Measurements from ENCODE around the gene CAB39. TPM values are rescaled to one million over a fixed set of nuclear protein-coding genes. Genes with fewer than 3 reads are reported as not detected.

Gene CAB39
- polyA plus RNA-seq, 6 donors from 2014 or later: 28.6 to 53.0 (median 43.6) TPM

- H3K36me3 Mint-ChIP-seq: peaks cover 5 to 27% of the 10 kb centered on the region in 2 donors
- peak overlapping the region in 1 of 6 donors; percentile 2 for H3K27ac Mint-ChIP-seq
Measured at GRCh38 chr2:230773039-230773773, 60.6 kb downstream of the CAB39 start.

GRCh38 chr2:230774348-230774951 is 61.8 kb downstream of the CAB39 start:
- Mint-ChIP-seq H3K27me3 (no peaks in the 10 kb centered on the region), H3K27ac (peak overlapping the region in 2 of 6 donors; percentile 26 to 57), H3K4me1 (peaks cover 4 to 33% (median 21%) of the 10 kb centered on the region in 3 donors), H3K4me3 (no peak overlapping the region), H3K9me3 (no peaks in the 10 kb centered on the region), H3K36me3 (peaks cover 0 to 28% of the 10 kb centered on the region in 2 donors)
- ATAC-seq (ENCODE audit: low read depth in 2 of 2) (no peak), DNase-seq (no peak)

More at GRCh38 chr2:230773039-230773773, 60.6 kb downstream of the CAB39 start:
- H3K4me1 Mint-ChIP-seq: peaks cover 6 to 30% (median 19%) of the 10 kb centered on the region in 3 donors
- no peak overlapping the region for H3K4me3 Mint-ChIP-seq
- H3K9me3 Mint-ChIP-seq: no peaks in the 10 kb centered on the region
- H3K27me3 Mint-ChIP-seq: no peaks in the 10 kb centered on the region
- ATAC-seq (ENCODE audit: low read depth in 2 of 2): no peak
- no peak for DNase-seq

- peaks cover 0 to 28% of the 10 kb centered on the region in 2 donors for H3K36me3 Mint-ChIP-seq
- no peaks in the 10 kb centered on the region for H3K9me3 Mint-ChIP-seq
- no peak for ATAC-seq (ENCODE audit: low read depth in 2 of 2)
- no peaks in the 10 kb centered on the region for H3K27me3 Mint-ChIP-seq
- peaks cover 11 to 39% (median 24%) of the 10 kb centered on the region in 3 donors for H3K4me1 Mint-ChIP-seq
- DNase-seq: no peak
- no peak overlapping the region for H3K4me3 Mint-ChIP-seq
- peak overlapping the region in 2 of 6 donors; percentile 12 to 73 for H3K27ac Mint-ChIP-seq
Measured at GRCh38 chr2:230775737-230776136, 63.1 kb downstream of the CAB39 start.

- Mint-ChIP-seq H3K27ac (peak overlapping the region in 2 of 6 donors; percentile 11 to 50), H3K4me3 (no peak overlapping the region), H3K9me3 (no peaks in the 10 kb centered on the region), H3K36me3 (peaks cover 0 to 31% of the 10 kb centered on the region in 2 donors), H3K4me1 (peaks cover 21 to 39% (median 29%) of the 10 kb centered on the region in 3 donors), H3K27me3 (no peaks in the 10 kb centered on the region)
- DNase-seq (no peak), ATAC-seq (ENCODE audit: low read depth in 2 of 2) (no peak)
Measured at GRCh38 chr2:230777721-230778120, 65.1 kb downstream of the CAB39 start.

DNA sequence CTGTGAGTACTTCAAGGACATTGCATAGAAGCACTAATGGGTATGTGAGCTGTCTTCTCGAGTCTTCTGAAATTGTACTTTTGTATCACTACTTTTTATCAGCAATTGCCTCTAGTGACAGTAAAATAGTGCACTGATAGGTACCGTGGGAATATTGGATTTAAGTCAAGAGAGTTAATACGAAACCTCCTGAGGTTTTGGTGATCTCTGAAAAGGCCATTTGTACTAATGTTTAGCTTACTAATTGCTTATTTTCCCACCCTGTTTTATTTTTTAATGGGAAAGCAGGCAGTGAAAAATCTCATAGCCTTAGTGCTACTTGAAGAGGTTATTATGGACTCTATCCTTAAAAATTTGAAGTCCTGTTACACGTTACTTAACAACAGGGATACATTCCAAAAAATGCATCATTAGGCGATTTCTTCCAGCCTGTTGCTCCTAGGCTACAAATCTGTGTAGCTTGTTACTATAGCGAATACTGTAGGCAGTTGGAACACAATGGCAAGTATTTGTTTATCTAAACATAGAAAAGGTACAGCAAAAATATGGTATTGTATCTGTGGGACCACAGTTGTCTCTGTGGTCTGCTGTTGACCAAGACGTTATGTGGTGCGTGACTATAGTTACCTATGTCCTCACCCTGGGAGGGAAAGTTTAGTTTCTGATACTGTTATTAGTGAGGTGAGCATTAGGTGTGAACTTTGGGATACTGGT is 65.9 kb downstream of the CAB39 start:
- Mint-ChIP-seq H3K4me3 (no peak overlapping the region), H3K27me3 (no peaks in the 10 kb centered on the region), H3K4me1 (peaks cover 20 to 32% (median 27%) of the 10 kb centered on the region in 3 donors), H3K27ac (peak overlapping the region in 1 of 6 donors; percentile 23), H3K9me3 (no peaks in the 10 kb centered on the region), H3K36me3 (peaks cover 0 to 28% of the 10 kb centered on the region in 2 donors)
- DNase-seq (no peak), ATAC-seq (ENCODE audit: low read depth in 2 of 2) (no peak)

DNA sequence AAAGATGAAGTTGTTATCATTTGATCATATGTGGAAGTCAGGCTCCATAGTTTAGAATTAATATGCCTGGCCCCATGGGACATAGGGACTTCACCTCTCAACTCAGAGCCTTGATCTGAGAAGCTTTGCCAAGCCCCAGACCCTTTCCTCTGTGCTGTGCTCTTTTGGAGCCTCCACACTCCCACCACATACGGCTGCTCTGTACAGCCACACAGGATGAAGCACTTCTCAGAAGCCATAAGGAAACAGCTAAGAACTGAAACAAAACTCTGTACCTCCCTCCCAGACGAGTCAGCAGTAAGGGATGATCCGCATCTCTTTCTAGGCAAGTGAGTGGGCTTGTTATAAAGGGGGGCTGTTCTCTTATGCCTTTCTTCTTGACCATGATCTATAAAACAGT is 66.5 kb downstream of the CAB39 start:
- Mint-ChIP-seq H3K9me3 (peaks cover 0 to 4% (median under 1%) of the 10 kb centered on the region in 7 donors), H3K4me3 (no peak overlapping the region), H3K27me3 (no peaks in the 10 kb centered on the region), H3K4me1 (peaks cover 23 to 33% (median 29%) of the 10 kb centered on the region in 3 donors), H3K36me3 (peaks cover 6 to 30% of the 10 kb centered on the region in 2 donors), H3K27ac (peak overlapping the region in 2 of 6 donors; percentile 9 to 54)
- ATAC-seq (ENCODE audit: low read depth in 2 of 2) (no peak), DNase-seq (no peak)

DNA sequence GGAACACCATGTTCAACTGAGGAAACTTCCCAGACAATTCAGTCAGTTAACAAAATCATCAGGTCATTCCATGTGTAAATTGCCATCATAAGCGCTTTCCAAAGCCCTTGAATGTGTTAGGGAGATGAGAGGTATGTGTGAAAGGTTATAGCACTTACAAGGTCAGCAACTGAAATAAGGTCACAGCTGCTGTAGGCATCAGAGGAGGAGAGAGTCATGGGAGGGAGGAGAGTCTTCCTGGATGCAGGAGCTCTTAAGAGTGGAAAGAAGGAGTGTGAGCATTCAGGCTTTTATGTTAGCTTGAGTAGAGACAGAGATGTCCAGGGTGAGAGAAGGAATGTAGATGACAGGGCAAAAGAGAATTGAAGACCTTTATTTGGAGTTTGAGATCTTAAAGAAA is 67.0 kb downstream of the CAB39 start:
- Mint-ChIP-seq H3K36me3 (peaks cover 11 to 35% of the 10 kb centered on the region in 2 donors), H3K4me1 (peaks cover 28 to 38% (median 31%) of the 10 kb centered on the region in 3 donors), H3K27ac (peak overlapping the region in 4 of 6 donors; percentile 3 to 60 (median 32))

DNA sequence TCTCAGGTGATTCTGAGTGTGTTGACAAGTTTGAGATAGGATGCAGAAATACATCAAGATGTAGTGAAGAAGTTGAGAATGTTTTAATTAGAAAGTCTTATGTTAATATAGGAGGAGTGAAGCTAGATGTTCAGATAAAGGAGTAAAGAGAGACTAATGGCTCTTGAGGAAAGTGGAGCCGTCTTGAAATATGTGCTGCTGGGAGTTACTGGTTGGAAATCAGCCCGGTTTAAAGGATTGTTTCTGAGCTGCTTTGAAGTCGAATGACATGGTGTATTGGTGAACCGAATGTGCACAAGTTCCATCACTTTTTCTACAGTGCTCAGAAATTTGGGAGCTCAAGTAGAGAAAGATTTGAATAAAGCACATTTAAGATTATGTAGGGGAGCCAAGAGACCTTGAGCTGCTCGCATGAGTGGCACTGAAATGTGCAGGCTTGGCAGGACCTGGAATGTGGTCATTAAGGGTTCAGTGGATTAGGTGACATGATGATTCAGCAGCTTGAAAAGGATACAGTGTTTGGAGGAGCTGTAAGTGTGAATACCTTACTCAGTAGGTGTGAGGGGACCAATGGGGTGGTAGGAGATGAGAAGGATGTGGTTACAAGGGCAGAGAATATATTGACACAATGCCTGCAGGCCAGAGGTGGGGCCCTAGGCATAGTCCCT is 68.6 kb downstream of the CAB39 start:
- Mint-ChIP-seq H3K4me3 (no peak overlapping the region), H3K4me1 (peaks cover 33 to 47% (median 38%) of the 10 kb centered on the region in 3 donors), H3K36me3 (peaks cover 21 to 35% of the 10 kb centered on the region in 2 donors), H3K9me3 (peaks cover 0 to 14% (median 3%) of the 10 kb centered on the region in 7 donors), H3K27ac (peak overlapping the region in 4 of 6 donors; percentile 45 to 86 (median 70)), H3K27me3 (no peaks in the 10 kb centered on the region)
- DNase-seq (no peak), ATAC-seq (ENCODE audit: low read depth in 2 of 2) (no peak)

More for the DNA sequence above, 67.0 kb downstream of the CAB39 start:
- ATAC-seq (ENCODE audit: low read depth in 2 of 2): no peak
- no peak for DNase-seq
- no peak overlapping the region for H3K4me3 Mint-ChIP-seq
- no peaks in the 10 kb centered on the region for H3K27me3 Mint-ChIP-seq
- peaks cover 0 to 8% (median 3%) of the 10 kb centered on the region in 7 donors for H3K9me3 Mint-ChIP-seq

DNA sequence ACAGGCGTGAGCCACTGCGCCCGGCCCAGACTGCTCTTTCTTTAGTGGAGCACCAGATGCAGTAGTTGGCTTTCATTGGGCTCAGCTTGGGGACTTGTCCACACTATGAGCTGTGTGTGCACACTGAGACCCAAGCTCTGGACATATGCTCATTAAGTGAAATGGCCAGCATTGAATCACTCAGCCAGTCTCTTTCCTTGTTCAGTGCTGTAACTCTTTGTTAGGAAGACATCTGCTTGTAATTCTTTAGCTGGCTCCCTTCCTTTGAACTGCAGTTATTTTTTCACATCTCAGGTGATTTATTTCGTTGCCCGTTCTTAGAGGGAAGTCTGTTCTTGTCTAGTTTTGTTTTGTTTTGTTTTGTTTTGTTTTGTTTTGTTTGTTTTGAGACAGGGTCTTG is 70.5 kb downstream of the CAB39 start:
- H3K36me3 Mint-ChIP-seq: peaks cover 37 to 44% of the 10 kb centered on the region in 2 donors
- H3K4me1 Mint-ChIP-seq: peaks cover 31 to 48% (median 37%) of the 10 kb centered on the region in 3 donors
- ATAC-seq (ENCODE audit: low read depth in 2 of 2): no peak
- H3K27me3 Mint-ChIP-seq: no peaks in the 10 kb centered on the region
- no peak overlapping the region for H3K27ac Mint-ChIP-seq
- DNase-seq: no peak
- no peak overlapping the region for H3K4me3 Mint-ChIP-seq
- peaks cover 4 to 23% (median 14%) of the 10 kb centered on the region in 7 donors for H3K9me3 Mint-ChIP-seq

GRCh38 chr2:230784795-230785194 is 72.2 kb downstream of the CAB39 start:
- Mint-ChIP-seq H3K27ac (peak overlapping the region in 3 of 6 donors; percentile 4 to 57 (median 52)), H3K36me3 (peaks cover 54 to 55% of the 10 kb centered on the region in 2 donors), H3K27me3 (no peaks in the 10 kb centered on the region), H3K4me3 (no peak overlapping the region), H3K9me3 (peaks cover 14 to 40% (median 24%) of the 10 kb centered on the region in 7 donors), H3K4me1 (peaks cover 27 to 42% (median 41%) of the 10 kb centered on the region in 3 donors)
- no peak for DNase-seq
- ATAC-seq (ENCODE audit: low read depth in 2 of 2): no peak

DNA sequence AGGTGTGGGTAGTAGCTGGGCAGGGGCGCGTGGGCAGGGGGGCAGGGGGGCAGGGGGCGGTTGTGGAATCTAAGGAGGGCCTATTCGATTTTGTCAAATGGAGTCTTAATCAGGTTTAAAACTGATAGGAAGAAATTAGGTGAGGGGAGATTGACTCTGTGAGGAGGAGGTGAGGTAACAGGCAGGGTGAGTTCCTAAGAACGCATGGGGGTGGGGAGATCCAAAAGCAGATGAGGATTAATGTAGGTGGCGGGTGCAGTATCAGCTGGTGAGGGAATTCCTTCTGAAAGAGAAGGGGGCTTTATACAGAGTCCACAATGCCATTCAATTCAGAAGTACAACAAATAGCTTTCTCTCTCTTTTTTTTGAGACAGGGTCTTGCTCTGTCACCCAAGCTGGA is 72.7 kb downstream of the CAB39 start:
- H3K36me3 Mint-ChIP-seq: peaks cover 60 to 61% of the 10 kb centered on the region in 2 donors
- H3K4me3 Mint-ChIP-seq: peak overlapping the region in 4 of 8 donors; percentile 23 to 60 (median 35)
- peaks cover 30 to 43% (median 42%) of the 10 kb centered on the region in 3 donors for H3K4me1 Mint-ChIP-seq
- no peak for DNase-seq
- no peak for ATAC-seq (ENCODE audit: low read depth in 2 of 2)
- H3K27me3 Mint-ChIP-seq: no peaks in the 10 kb centered on the region
- peak overlapping the region in 4 of 6 donors; percentile 26 to 69 (median 54) for H3K27ac Mint-ChIP-seq
- peaks cover 15 to 41% (median 26%) of the 10 kb centered on the region in 7 donors for H3K9me3 Mint-ChIP-seq

GRCh38 chr2:230787101-230787500 is 74.5 kb downstream of the CAB39 start:
- H3K36me3 Mint-ChIP-seq: peaks cover 59 to 64% of the 10 kb centered on the region in 2 donors
- H3K4me1 Mint-ChIP-seq: peaks cover 23 to 37% (median 28%) of the 10 kb centered on the region in 3 donors
- no peaks in the 10 kb centered on the region for H3K27me3 Mint-ChIP-seq
- no peak overlapping the region for H3K27ac Mint-ChIP-seq
- no peak overlapping the region for H3K4me3 Mint-ChIP-seq
- DNase-seq: no peak
- H3K9me3 Mint-ChIP-seq: peaks cover 15 to 41% (median 26%) of the 10 kb centered on the region in 7 donors
- ATAC-seq (ENCODE audit: low read depth in 2 of 2): no peak

Data from naive B cell (primary cell).